SK-MEL-5 (cell line): Measurements from ENCODE around the gene C22orf39. TPM values are rescaled to one million over a fixed set of nuclear protein-coding genes. Genes with fewer than 3 reads are reported as not detected.
A peak's percentile ranks its signal among the peaks of the same experiment; 100 is the strongest.

Experiments used
- DNase-seq: peaks from one replicate; pipeline ENCODE4 v3.0.0-alpha.2; 2016; ENCODE audit warnings: low read depth, low spot score
- in situ Hi-C: cut with HindIII; loops from 2 replicates; pipeline ENCODE4 v1.10.0; 2016; ENCODE audit warnings: low sequenced_read_pairs, high pct_unique_total_duplicates, low pct_unique_long_range_greater_than_20kb
- polyA plus RNA-seq, 2 experiments: library from polyadenylated mRNA; depleted of rRNA; stranded (reverse); fragments of >200 nt; gene quantifications; 2 replicates each; pipeline ENCODE4 v1.2.3, GENCODE V29; 2015
- total RNA-seq: library from RNA; depleted of rRNA; stranded (reverse); fragments of >200 nt; shearing (Covaris generic); gene quantifications from 2 replicates; pipeline ENCODE4 v1.2.3, GENCODE V29; 2014; rRNA removed

C22orf39 gene
- 26.3 and 28.3 TPM in 2 replicates for total RNA-seq
- 45.7 and 49.2 TPM in 2 replicates for polyA plus RNA-seq (2015; cell fraction: cytosol; rRNA removed)
- 15.0 and 15.3 TPM in 2 replicates for polyA plus RNA-seq (2015; cell fraction: nucleus; rRNA removed)

GRCh38 chr22:19447330-19448075 is at the start of gene C22orf39:
Gene C22orf39 (minus strand): TSS chr22:19447711. CDS start chr22:19447688, 23 bp downstream.
- in situ Hi-C loops: no loop called here
- peak; percentile 95 for DNase-seq

- in situ Hi-C loops: no loop called here
- DNase-seq: no peak
Measured at GRCh38 chr22:19497245-19497644, 49.7 kb upstream of the C22orf39 start.

- DNase-seq: no peak
- in situ Hi-C loops: no loop called here
Measured at GRCh38 chr22:19496324-19496630, 48.8 kb upstream of the C22orf39 start.

GRCh38 chr22:19495562-19496323 is 48.2 kb upstream of the C22orf39 start:
- in situ Hi-C loops: no loop called here
- DNase-seq: peak; percentile 62

- in situ Hi-C loops: no loop called here
- no peak for DNase-seq
Measured at GRCh38 chr22:19494676-19495173, 47.2 kb upstream of the C22orf39 start.

- no peak for DNase-seq
- in situ Hi-C loops: no loop called here
Measured at GRCh38 chr22:19494001-19494560, 46.6 kb upstream of the C22orf39 start.

- in situ Hi-C loops: no loop called here
- DNase-seq: no peak
Measured at GRCh38 chr22:19492504-19493174, 45.1 kb upstream of the C22orf39 start.

- DNase-seq: no peak
- in situ Hi-C loops: no loop called here
Measured at GRCh38 chr22:19490628-19491230, 43.2 kb upstream of the C22orf39 start.

- in situ Hi-C loops: no loop called here
- peak; percentile 79 for DNase-seq
Measured at GRCh38 chr22:19488884-19489843, 41.7 kb upstream of the C22orf39 start.

GRCh38 chr22:19488285-19488684 is 40.8 kb upstream of the C22orf39 start:
- DNase-seq: no peak
- in situ Hi-C loops: no loop called here

- in situ Hi-C loops: no loop called here
Measured at GRCh38 chr22:19483481-19484244, 36.2 kb upstream of the C22orf39 start.

GRCh38 chr22:19482297-19482696 is 34.8 kb upstream of the C22orf39 start:
- no peak for DNase-seq
- in situ Hi-C loops: no loop called here

More at GRCh38 chr22:19483481-19484244, 36.2 kb upstream of the C22orf39 start:
- no peak for DNase-seq

GRCh38 chr22:19480789-19481188 is 33.3 kb upstream of the C22orf39 start:
- in situ Hi-C loops: no loop called here
- no peak for DNase-seq

- no peak for DNase-seq
- in situ Hi-C loops: no loop called here
Measured at GRCh38 chr22:19480173-19480568, 32.7 kb upstream of the C22orf39 start.

- DNase-seq: peak; percentile 99
- in situ Hi-C loops: no loop called here
Measured at GRCh38 chr22:19479355-19480172, 32.1 kb upstream of the C22orf39 start, which contains the start of gene CDC45. Gene CDC45 (plus strand): TSS chr22:19479920. CDS start chr22:19479969, 49 bp downstream.
